GM21360 (cell line): ENCODE results near the gene NCOA1.
"Not testable (repeated sequence)": the region's sequence is repeated elsewhere in the genome, so short reads cannot be mapped to it uniquely, and the experiment has no call there.

ENCODE experiments used
- ATAC-seq: cut with Tn5 transposase; IDR thresholded peaks from one replicate; pipeline ENCODE4 v1.9.1; 2021; ENCODE audit warnings: mild to moderate bottlenecking, moderate library complexity; ENCODE audit not compliant: unreplicated experiment

Gene NCOA1

DNA sequence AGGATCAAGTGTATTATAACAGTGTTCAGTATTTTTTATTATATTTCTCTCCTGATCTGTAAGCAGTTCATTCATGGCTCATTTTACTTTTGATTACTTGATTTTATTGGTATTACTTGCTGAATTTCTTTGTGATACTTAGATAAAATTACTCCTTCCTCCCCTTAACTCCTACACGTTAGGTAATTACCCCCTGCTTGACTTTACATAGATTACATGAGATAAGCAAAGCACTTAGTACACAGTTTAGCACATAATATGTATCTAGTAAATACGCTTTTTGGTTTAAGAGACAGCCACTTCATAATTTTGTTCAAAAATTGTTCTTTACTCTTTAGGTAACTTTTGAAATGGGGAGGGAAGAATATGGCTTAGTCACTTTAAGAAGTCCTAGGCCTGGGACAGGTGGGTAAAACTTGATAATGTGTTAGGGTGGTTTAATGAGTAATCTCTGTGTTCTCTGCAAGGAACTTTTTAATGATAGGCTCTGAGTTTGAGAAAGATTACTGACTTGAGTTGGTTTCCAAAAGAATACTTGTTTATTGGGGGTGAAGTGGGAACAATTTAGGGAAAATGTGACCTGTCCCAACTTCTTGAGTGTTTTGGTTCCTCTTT, 80.9 kb downstream of the NCOA1 start:
- no peak for ATAC-seq

DNA sequence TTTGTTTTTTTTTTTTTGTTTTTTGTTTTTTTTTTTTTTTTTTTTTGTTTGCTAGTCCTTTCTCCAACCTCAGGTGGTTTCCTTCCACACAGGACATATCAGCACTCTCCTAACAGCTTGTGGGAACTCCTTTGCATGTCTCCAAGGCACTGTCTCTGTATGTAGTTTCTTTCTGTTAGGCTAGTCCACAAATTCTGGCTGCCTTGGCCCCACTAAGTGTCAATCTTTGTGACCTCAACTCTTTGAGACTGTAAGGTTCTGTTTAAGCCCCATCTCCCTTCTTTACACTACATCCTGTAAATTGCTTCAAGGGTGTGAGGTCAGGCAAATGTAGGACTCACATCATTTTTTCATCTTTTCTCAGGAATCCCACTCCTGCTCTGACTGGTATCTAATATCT, 85.1 kb downstream of the NCOA1 start:
- no peak for ATAC-seq

DNA sequence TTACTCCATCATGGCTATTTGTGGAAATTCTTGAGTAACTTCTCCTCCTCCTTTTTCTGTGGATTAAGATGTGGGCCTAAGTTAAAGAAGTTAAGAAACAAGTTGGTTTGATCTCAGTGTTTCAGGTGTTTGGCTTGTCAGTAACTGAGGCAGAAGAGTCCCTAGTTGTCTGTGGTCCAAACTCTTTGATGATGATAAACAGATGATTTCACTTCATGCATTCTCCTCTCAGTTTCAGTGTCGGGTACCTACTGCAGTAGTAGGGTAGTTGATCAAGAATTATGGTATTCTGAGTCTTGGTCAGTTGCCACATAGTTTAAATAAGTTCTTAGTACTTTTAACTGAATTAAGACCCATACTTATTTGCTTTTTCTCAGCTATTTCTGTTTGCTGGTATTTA, 85.6 kb downstream of the NCOA1 start:
- ATAC-seq, result no peak

DNA sequence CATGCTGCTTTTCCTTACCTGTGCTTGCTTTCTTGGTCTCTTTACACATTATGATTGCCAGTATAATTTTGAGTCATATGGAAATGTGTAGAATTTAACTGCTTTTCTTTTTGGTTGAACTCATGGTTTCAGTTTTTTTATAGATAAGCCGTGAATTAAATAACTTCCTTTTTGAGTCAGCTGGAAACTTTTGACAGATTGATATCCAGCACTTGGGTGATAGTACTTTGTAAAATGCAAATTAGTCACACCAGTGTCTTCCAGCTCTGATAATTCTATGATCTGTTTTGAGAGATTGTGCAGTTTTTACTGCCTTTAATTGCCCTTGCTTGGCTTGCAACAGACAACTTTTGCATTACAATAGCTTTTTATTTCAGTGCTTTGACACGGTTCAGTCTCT, 86.4 kb downstream of the NCOA1 start:
- peak; percentile 72 for ATAC-seq

DNA sequence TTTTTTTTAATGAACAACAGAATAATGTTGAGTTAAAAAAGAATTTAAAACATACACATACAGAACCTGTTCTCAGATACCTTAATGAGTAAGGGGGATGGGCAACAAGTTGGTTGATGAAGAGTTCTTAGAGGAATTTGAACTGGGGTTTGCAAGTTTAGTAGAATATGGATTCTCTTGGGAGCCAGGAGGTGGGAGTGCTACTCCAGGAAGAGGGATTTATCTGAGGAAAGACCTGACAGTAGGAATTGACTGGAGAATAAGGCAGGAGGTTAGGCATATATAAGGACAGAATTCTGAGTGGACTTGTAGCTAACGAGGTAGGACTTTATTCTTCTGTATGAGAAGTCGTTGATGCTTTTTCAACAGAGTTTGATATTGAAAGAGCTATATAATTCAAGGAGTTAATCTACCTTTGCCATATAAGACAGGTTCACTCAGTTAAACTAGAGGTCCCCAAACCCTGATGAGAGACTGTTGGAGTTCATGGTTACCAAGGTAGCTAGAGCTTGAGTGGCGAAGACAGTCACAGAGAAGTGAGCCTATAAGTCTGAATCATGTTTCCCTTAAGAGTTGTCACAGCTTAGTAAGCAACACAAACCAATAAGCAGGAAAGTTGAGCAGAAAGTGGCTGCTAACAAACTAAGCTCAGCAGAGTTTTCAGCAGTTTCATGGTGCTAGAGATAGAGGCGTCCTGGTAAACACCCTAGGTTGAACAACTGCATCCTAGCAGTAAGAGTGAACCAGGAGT, 88.2 kb downstream of the NCOA1 start:
- ATAC-seq, result no peak

DNA sequence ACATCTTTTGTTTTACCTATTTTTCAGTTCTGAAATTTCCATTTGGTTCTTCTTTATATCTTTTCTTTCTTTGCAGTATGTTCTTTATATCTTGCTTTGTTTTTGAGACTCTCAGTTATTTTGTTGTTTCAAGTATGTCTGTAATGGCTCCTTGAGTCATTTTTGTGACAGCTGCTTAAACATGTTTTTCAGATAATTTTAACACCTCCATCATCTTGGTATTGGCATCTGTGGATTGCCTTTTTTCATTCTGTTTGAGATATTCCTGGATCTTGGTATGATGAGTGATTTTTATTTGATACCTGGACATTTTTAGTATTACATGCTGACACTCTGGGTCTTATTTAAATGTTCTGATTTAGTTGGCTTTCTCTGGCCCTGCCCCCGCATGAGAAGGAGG, 89.5 kb downstream of the NCOA1 start:
- ATAC-seq, result no peak

DNA sequence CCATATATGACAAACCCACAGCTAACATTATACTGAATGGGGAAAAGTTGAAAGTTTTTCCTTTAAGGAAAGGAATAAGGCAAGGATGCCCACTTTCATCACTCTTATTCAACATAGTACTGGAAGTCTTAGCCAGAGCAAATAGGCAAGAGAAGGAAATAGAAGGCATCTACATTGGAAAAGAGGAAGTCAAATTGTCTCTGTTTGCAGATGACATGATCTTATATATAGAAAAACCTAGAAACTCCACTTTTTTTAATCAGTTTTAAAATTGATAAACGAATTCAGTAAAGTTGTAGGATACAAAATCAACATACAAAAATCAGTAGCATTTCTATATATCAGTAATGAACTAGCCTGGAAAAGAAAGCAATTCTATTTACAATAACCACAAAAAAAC, 90.9 kb downstream of the NCOA1 start:
- ATAC-seq, result not testable (repeated sequence)

DNA sequence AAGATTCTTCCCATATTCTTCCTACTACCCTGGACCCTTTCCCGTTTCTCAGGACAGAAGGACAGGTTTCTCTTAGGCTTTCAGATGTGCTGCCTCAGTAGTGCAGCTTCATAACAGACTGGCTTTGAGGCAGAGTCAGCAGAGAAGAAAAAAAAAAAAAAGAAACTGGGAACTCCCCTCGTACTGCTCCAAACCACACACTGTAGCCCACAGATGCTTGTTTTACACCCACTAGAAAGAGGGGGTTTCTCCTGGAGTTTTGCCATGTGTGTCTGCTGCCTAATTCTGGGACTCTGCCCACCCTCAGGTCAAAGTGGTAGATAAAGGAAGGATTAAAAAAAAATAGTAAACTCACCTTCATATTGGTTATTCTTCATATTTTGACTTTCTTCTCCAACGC, 95.9 kb downstream of the NCOA1 start:
- peak; percentile 48 for ATAC-seq

DNA sequence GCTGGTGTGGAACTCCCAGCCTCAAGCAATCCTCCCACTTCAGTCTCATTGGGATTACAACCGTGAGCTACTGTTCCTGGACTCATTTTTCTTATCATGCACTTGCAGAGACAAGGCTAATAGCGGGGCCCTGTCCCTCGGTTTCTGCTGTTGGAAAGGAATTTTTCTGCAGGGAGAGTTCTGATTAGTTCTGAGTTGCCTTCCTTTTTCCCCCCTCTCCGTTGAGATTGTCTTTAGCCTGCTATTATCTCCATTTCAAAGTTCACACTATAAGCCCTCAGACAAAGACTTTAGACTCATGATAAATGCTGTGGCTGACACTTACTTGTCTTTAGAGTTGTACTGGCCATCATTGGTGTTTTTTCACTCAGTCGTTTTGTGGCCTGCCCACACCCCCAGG, 97.2 kb downstream of the NCOA1 start:
- no peak for ATAC-seq

DNA sequence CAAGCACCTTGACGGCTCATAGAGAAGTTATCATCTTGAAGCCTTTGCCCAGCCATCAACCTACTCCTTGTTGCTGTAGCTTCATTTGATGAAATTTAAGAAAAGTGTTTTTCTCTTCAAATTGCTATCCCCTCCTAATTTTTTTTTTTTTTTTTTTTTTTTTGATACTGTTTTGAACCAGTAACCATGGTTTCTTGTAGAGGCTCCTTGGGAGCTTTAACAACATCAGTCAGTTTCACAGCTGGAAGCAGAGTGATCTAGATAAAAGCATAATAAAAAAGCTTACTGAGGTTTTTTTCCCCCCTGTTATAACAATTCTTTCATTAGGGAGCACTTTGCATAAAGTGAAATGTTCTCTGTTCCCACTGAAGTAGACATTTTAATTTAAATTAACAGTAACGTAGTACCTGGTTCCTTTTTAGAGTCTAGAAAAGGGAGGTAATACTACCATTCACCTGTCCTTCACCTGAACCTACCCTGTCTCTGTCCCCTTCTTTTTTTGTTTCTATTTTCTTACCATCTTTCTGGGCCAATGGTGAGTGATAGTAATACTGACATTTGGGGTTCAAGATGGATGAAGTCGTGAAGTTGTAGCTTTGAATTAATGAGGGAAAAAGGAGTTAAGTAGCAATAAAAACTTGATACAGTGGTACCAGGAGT, 101.5 kb downstream of the NCOA1 start:
- no peak for ATAC-seq

DNA sequence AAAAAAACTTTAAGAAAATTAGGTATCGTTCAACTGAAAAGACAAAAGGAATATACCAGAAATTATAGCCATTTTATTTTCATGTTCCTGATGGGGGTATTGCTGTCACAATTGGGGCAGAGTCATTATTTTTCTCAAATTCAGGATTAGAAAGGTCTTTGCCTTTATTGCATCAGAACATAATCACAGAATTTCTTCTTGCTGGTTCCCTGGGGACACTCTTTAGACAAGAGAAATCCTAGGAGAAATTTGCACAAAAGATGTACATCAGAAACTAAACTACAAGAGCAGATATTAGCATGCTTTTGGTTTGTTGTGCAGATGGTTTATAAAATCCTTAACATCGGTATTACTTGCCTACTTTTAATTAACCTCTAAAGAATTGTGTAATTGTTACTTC, 103.2 kb downstream of the NCOA1 start:
- no peak for ATAC-seq

DNA sequence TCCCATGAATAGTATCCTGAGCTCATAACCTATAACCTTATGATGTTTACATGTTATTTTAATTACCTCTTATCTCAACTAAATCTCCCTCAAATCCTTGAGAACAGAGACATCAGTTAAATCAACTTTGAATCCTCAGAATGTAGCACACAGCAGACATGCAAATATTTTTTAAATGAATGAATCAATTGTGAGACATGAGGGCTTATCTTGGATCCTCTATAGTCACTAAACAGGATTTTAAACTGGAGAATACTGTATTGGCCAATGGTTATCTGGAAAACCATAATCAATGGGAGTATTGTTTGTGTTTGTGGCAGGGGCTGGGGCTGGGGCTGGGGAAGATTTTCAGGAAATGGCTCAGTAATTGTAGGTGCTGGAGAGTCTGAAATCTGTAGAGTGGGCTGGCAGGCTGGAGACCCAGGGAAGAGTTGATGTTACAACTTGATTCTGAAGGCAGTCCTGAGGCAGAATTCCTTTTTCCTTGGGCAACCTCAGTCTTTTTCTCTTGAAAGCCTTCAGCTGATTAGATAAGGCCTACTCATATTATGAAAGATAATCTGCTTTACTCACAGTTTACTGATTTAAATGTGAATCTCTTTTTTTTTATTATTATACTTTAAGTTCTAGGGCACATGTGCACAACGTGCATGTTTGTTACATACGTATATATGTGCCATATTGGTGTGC, 106.3 kb downstream of the NCOA1 start:
- ATAC-seq, result no peak

DNA sequence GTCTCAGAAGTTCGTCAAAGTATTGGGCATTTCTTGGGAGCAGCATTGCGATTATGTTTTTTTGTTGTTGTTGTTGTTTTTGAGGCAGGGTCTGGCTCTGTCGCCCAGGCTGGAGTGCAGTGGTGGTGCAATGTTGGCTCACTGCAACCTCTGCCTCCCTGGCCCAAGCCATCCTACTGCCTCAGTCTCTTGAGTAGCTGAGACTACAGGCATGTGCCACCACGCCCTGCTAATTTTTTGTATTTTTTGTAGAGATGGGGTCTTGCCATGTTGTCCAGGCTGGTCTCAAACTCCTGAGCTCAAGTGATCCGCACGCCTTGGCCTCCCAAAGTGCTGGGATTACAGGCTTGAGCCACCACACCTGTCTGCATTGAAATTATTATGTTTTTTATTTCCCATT, 109.1 kb downstream of the NCOA1 start:
- ATAC-seq, result not testable (repeated sequence)

DNA sequence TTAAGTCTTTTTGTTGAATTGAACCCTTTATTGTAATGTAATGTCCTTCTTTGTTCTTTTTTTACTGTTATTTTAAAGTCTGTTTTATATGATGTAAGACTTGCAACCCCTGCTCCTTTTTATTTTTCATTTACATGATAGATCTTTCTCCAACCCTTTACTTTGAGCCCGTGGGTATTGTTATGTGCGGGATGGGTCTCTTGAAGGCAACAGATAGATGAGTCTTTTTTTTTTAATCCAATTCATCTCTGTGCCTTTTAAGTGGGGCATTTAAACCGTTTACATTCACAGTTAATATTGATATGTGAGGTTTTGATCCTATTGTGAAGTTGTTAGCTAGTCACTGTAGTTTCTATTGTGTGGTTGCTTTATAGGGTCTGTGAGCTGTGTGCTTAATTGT, 120.6 kb downstream of the NCOA1 start:
- ATAC-seq, result no peak

DNA sequence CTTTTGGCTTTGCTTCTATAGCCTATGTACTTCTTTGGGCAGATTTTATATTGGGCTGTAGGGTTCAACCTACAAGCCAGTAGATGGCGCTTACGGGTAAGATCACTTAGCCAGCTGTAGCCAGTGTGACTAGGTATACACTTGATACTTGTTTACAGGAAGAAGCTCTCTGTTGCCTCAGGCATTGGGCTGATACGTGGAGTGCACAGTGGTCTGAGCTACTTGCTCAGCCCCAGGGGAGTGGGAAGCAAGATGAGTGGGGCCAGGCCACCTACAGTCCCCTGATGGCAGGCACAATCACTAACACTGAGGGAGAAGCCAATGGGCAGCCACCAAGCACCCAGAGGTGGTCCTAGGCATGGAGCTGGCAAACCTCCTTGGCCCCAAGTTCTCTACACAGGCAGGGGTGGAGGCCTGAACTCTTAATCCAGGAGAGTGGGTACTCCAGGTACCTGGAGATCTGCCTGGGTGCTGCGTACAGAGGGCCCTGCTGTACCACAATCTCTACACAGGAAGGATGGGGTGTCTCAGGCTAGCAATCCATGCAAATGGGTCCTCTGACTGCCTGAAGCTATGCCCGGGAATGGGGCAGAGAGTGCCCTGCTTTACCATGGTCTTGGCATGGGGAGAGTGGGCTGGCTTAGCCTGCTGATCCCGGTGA, 122.2 kb downstream of the NCOA1 start:
- peak; percentile 62 for ATAC-seq

DNA sequence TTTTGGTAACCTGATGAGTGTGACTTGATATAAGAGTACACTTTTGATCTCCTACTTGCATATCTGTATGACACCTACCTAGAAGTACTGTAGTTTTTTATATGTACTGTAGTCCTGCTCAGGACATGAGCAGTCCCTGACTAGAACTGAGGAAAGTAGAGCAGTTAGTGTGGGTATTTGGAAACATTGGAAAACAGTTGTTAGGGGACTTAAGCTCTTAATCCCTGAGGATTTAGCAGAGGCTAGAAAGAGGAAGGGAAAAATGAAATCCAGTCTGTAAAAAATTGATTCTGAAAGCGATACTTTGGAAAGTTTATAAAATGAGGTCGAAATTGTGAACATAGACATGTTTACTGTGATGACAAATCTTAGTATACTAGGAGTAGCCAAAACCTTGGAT, 125.6 kb downstream of the NCOA1 start:
- no peak for ATAC-seq

DNA sequence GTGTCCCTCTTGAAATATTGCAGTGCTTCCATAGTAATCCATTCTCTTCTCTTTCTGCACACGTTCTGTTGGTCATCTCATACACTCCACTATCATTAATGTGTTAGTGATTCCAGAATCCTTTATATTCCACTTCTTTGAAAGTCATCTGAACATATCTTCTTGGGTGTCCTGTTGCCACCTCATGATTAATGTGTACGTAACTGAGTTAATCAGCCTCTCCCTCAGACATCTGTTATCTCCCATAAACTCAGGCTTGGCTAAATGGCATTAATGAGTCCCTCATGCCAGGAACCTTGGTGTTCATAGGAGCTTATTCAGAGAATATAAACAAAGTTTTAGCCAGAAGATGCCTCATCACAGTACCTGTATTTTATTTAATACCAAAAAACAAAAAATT, 126.4 kb downstream of the NCOA1 start:
- no peak for ATAC-seq

DNA sequence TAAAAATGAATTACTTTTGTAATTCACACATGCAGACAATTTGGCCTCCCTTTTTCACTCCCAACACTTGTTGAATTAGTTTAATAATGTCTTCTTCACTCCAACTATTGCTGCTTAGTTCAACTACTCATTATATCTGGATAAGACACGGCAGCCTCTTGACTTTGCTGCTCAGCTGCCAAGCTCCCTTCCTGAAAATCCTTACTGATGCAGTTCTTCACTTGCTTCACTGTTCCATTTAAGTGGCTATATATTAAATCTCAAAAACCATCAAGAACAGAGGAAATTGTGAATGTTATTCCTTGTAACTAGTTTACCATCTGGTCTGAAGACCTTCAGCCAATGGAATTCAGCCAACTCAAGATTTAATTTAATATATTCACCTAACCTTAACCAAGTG, 127.1 kb downstream of the NCOA1 start:
- no peak for ATAC-seq

DNA sequence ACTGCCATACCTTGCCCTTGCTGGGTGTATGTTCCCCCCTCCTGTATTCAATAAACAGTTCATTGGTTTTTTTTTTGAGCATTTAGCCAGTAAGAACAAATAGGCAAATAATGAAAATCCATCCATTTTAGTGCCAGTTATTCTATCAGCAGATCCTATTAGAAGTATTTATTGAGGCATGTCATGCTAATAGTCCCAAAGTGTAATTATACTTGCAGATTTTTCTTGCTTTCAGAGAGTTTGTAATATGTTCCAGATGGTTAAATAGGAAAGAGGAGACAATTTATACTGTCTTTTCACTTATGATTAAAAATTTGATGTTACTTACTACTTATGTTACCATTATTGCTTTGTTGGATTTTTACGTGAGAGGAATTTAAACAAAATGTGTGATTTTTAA, 127.6 kb downstream of the NCOA1 start:
- ATAC-seq, result no peak

DNA sequence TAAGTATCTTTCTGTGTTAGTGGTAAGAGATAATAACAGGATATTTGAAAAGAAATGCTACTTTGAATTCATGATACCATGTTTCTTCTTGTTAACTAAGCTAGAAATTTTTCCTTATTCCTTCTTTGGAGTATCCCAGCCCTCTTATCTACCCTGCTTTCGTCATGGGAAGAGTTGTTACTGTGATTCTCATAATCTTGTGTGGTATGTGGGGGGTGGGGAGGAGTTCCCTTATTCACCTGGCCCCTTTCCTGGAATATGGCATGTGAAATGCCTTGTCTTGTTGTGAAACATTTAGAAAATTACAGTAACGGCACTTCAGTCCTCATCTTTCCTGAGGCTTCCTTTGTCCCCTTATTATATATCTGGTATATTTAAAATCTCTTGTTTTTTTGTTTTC, 129.9 kb downstream of the NCOA1 start:
- ATAC-seq, result no peak
